Measurements from ENCODE around the gene RNPC3.
"Not testable (repeated sequence)": the region's sequence is repeated elsewhere in the genome, so short reads cannot be mapped to it uniquely, and the experiment has no call there.

RNPC3 gene

GRCh38 chr1:103561124-103561523 is 35.6 kb downstream of the RNPC3 start:
- DNase-seq = not testable (repeated sequence)

DNA sequence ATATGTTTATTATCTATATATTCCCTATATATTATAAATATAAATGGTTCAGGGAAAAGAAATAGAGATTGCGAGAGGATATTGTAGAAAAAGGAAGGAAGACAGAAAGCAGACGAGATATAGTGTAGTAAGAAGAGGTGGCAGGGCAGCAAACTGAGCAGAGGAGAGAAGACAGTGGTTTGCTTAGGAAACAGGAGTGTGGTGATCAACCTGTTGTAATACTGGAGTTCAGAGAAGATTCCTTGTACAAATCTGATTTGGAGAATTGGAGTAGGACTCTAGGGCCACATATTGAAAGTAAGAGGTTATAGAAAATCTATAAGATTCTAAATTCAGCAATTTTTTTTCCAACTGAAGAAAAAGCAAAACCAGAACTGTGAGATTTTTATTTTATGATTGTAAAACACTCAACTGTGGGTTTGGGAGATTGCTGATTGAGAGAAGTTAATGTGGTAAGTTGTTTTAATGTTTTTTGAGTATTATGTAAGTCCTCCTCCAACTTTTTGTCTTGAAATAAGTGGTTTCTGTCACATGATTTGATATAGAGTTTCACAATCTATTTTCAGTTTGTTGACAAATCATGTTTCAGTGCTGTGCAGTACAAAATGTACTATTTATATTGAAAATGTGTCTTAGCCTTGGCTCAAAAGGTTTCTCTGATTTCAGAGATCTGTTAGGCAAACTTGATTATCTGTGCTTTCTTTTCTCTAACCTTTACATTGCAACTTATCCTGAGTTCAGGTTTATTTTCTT is 36.3 kb downstream of the RNPC3 start:
- DNase-seq = no peak

DNA sequence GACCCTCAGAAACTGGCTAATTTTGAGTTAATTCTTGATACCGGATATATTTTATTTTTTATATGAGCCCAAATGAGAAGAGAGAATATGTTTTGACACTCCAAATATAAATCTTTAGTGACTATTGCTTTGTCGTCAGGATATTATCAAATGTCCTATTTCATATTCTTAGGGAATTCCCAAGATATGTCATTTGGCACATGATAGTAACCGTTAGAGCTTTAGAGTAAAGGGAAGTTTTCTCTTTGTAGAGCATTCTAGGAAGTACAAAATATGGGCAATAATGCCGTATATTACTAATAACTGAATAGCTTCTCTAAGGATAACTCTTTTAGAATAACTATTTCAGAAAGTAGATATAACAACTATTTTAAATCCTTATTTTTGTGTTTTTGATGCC is 37.6 kb downstream of the RNPC3 start:
- DNase-seq = no peak

- no peak for DNase-seq
These were observed 44.0 kb downstream of the RNPC3 start for GRCh38 chr1:103569493-103569892.

DNA sequence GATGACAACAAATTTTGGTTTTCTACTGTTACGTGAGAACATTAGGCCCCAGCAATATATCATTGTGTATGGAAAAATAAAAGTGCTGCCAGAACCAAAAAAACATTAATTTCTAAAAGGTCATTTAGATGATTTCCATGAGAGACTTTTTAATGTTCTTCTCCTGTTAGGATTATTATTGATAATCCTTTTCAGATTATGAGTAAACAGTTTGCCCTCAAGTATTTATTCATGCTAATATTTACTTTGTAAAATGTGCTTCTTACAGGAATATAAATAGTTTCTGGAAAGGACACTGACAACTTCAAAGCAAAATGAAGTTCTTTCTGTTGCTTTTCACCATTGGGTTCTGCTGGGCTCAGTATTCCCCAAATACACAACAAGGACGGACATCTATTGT is 45.8 kb downstream of the RNPC3 start, which contains the start of gene AMY2B:
Gene AMY2B, plus strand, starts transcription at position 301 of the 400 bp plus-strand sequence. Its CDS starts 14 bp downstream, at position 315.
- DNase-seq = not testable (repeated sequence)

GRCh38 chr1:103576065-103576464 is 50.6 kb downstream of the RNPC3 start:
- DNase-seq = no peak

GRCh38 chr1:103576784-103577183 is 51.3 kb downstream of the RNPC3 start:
- not testable (repeated sequence) for DNase-seq

GRCh38 chr1:103582464-103582863 is 57.0 kb downstream of the RNPC3 start:
- DNase-seq = no peak

DNA sequence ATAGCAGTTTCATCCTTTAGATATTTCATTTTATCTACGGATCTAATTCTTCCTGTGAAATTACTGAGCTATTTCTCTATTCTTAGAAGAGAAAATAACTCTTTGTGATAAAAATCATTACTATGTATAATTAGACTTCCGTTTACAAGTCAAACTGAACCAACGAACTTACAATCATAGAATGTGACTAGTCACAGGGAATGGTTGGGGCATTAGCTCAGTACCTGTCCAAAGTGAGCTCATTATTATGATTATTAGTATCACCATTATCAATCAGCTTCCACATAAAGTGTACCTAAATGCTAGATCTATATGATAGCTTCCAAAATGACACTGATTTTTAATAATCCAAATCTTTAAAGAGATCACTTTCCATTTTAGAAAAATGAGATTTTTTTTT is 58.4 kb downstream of the RNPC3 start:
- DNase-seq = no peak

GRCh38 chr1:103584537-103584936 is 59.0 kb downstream of the RNPC3 start:
- DNase-seq = no peak

DNA sequence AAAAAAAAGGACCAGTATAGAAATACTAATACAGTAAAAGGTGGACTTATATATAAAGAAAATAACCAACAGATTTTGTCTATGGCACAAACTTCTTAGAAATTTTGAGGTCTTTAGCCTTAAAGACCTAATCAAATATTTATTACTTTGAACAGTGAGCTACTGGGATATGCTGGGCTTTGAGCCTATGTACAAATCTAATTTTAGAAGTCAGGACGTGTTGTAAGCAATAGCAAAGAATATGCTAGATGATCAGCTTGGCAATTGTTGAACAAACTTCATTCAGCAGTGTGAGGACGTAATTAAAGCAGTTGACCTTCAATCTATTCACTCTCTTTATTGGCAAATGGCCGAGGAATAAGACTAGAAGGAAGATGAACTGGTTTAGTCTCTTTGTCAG is 77.2 kb downstream of the RNPC3 start:
- not testable (repeated sequence) for DNase-seq

Data from activated CD4-positive, alpha-beta T cell treated with anti-CD3 and anti-CD28 coated beads, Interleukin-2, amount 50 U/mL, for 48 hours (primary cell).